ENCODE results near the gene ADCK1. TPM values are rescaled to one million over a fixed set of nuclear protein-coding genes. Genes with fewer than 3 reads are reported as not detected.
A peak's percentile ranks its signal among the peaks of the same experiment; 100 is the strongest.

Gene ADCK1
- total RNA-seq, 1 donor from 2014 or later = 7.7 TPM

DNA sequence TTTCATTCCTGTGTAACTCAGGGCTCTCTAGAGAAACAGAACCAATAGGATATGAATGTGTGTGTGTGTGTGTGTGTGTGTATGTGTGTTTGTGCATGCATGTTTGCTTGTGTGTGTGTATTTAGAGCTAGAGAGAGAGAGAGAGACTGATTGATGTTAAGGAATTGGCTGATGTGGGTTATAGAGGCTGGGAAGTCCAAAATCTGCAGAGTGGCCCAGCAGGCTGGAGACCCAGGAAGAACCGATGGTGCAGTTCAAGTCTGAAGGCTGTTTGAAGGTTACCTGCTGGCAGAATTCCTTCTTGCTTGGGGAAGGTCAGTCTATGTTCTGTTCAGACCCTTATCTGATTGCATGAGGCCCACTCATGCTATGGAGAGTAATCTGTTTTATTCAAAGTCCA lies 64.7 kb downstream of the ADCK1 start:
- H3K27ac Mint-ChIP-seq (ENCODE audit: unreplicated experiment) = no peak overlapping the region
- H3K4me3 Mint-ChIP-seq (ENCODE audit: unreplicated experiment) = no peak overlapping the region
- no peaks in the 10 kb centered on the region for H3K4me1 Mint-ChIP-seq (ENCODE audit: low read depth)
- H3K9me3 Mint-ChIP-seq (ENCODE audit: low read depth) = peaks cover 3% of the 10 kb centered on the region
- H3K27me3 Mint-ChIP-seq (ENCODE audit: low read depth) = no peaks in the 10 kb centered on the region
- no peak for DNase-seq (ENCODE audit: low spot score)
- H3K36me3 Mint-ChIP-seq (ENCODE audit: low read depth) = peaks cover 1% of the 10 kb centered on the region
- no peak for TF ChIP-seq CTCF (IDR thresholded peaks at IDR 0.05)

DNA sequence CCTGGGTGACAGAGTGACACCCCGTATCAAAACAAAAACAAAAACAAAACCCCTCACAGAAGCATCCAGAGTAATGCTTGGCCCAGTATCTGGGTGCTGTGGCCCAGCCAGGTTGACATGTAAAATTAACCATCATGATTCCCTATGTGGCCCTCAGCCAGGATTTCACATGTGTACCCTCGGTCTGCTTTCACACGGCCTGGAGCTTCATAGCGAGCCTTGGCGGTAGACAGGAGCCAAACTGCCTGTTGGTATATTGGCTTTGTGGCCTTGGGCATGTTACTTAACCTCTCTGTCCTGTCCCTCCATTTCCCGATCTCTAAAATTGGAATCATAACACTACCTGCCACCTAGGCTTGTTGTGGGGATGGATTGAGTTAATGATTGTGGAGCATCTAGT lies 65.5 kb downstream of the ADCK1 start:
- peaks cover 1% of the 10 kb centered on the region for H3K36me3 Mint-ChIP-seq (ENCODE audit: low read depth)
- H3K9me3 Mint-ChIP-seq (ENCODE audit: low read depth) = peaks cover 3% of the 10 kb centered on the region
- no peak overlapping the region for H3K27ac Mint-ChIP-seq (ENCODE audit: unreplicated experiment)
- no peaks in the 10 kb centered on the region for H3K4me1 Mint-ChIP-seq (ENCODE audit: low read depth)
- no peak for TF ChIP-seq CTCF (IDR thresholded peaks at IDR 0.05)
- no peaks in the 10 kb centered on the region for H3K27me3 Mint-ChIP-seq (ENCODE audit: low read depth)
- peak; percentile 10 for DNase-seq (ENCODE audit: low spot score)
- H3K4me3 Mint-ChIP-seq (ENCODE audit: unreplicated experiment) = no peak overlapping the region

DNA sequence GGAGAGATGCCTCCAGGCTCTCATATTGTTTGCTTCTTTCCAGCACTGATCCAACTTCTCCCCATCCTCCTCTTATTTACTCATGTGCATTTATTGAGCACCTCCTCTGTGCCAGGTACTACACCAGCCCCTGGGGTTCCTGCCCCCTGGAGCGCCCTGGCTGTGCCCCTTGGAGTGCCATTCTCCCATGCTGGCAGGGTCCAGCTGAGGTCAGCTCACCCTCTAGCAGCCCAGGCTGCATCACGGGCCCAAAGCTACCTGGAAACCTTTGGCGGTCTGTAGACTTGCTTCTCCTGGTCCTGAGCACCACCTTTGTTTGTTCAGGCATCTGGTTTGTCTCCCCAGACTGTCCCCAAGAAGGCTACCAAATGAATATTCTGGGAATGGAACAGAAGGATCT lies 67.0 kb downstream of the ADCK1 start:
- Mint-ChIP-seq H3K27me3 (ENCODE audit: low read depth) (no peaks in the 10 kb centered on the region), H3K27ac (ENCODE audit: unreplicated experiment) (no peak overlapping the region)

GRCh38 chr14:77867476-77867875 lies 67.6 kb downstream of the ADCK1 start:
- Mint-ChIP-seq H3K9me3 (ENCODE audit: low read depth) (peaks cover 3% of the 10 kb centered on the region), H3K4me3 (ENCODE audit: unreplicated experiment) (no peak overlapping the region), H3K27ac (ENCODE audit: unreplicated experiment) (no peak overlapping the region), H3K36me3 (ENCODE audit: low read depth) (peaks cover 1% of the 10 kb centered on the region), H3K4me1 (ENCODE audit: low read depth) (no peaks in the 10 kb centered on the region), H3K27me3 (ENCODE audit: low read depth) (no peaks in the 10 kb centered on the region)
- TF ChIP-seq CTCF (IDR thresholded peaks at IDR 0.05) = no peak
- DNase-seq (ENCODE audit: low spot score) = no peak

More for the DNA sequence above, 67.0 kb downstream of the ADCK1 start:
- DNase-seq (ENCODE audit: low spot score) = peak; percentile 65
- Mint-ChIP-seq H3K36me3 (ENCODE audit: low read depth) (peaks cover 1% of the 10 kb centered on the region), H3K4me1 (ENCODE audit: low read depth) (no peaks in the 10 kb centered on the region), H3K9me3 (ENCODE audit: low read depth) (peaks cover 3% of the 10 kb centered on the region), H3K4me3 (ENCODE audit: unreplicated experiment) (no peak overlapping the region)
- TF ChIP-seq CTCF (IDR thresholded peaks at IDR 0.05) = no peak

DNA sequence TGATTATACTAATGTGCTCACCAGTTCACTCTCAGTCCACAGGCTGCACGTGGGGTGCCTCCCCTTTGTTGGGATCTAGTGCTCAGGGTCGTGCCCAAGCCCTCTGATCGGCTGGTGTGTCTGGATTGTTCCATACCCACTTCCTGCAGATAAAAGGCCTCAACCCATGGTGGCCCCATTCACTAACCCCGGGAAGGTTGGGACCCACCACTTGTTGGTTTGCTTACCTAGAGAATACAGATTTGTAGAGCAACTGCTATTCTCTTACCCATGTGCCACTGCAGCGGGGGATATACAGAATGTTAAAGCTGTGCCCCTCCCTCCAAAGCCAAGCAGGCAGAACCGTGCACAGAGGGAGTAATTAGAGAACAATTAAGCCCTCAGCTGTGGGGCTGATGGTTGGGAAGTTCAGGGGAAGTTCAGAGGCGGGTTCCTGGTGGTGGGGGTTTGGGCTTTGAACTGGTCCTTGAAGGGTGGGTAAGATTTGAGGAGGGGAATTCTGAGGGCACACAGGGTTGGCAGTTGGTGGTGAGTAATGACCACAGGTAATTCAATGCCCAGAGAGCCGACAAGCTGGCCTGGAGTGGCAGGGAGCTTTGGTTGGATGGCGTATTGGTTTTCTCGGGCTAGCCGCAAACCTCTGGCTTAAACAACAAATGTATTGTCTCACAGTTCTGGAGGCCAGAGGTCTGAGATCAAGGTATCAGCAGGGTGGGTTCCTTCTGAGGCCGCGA lies 68.8 kb downstream of the ADCK1 start:
- Mint-ChIP-seq H3K4me1 (ENCODE audit: low read depth) (no peaks in the 10 kb centered on the region), H3K27ac (ENCODE audit: unreplicated experiment) (no peak overlapping the region), H3K4me3 (ENCODE audit: unreplicated experiment) (no peak overlapping the region), H3K36me3 (ENCODE audit: low read depth) (peaks cover 3% of the 10 kb centered on the region), H3K9me3 (ENCODE audit: low read depth) (peaks cover 3% of the 10 kb centered on the region), H3K27me3 (ENCODE audit: low read depth) (no peaks in the 10 kb centered on the region)
- no peak for TF ChIP-seq CTCF (IDR thresholded peaks at IDR 0.05)
- no peak for DNase-seq (ENCODE audit: low spot score)
